ENCODE measurements around the gene NUPR1. TPM values are rescaled to one million over a fixed set of nuclear protein-coding genes. Genes with fewer than 3 reads are reported as not detected.
"Not testable (repeated sequence)": the region's sequence is repeated elsewhere in the genome, so short reads cannot be mapped to it uniquely, and the experiment has no call there.

NUPR1 gene
- polyA plus RNA-seq, 2 of the 4 experiments (the other 2 are of a cell fraction): 29.3 to 47.8 TPM

GRCh38 chr16:28567292-28567691 lies 28.5 kb upstream of the NUPR1 start (continued):
- TF ChIP-seq HES2 (IDR thresholded peaks at IDR 0.05): no peak
- no peak for TF ChIP-seq FOSL2 (IDR thresholded peaks at IDR 0.05)
- TF ChIP-seq FOSL2 (CRISPR knock-in tag; IDR thresholded peaks at IDR 0.05): no peak

- H3K4me3 ChIP-seq; H3K4me2 ChIP-seq; FAIRE-seq; H3K27ac ChIP-seq; ATAC-seq; H3K4me1 ChIP-seq; DNase-seq (ENCODE audit: low read depth in 1 of 2, low spot score in 1 of 2); POLR2A ChIA-PET: not testable (repeated sequence)
- WGBS (ENCODE audit: missing lambda C conversion rate): 91% methylated on average over 4 of the region's 4 CpGs
- CTCF ChIA-PET: interaction anchor here (0.7 kb wide), 1 partner anchor 434 kb away, joined by 3 read pairs; no protein-coding TSS in a partner anchor
- peaks cover 15% of the 10 kb centered on the region; the same call in 2 of the 3 replicates for H3K9me3 ChIP-seq
These were observed 27.6 kb upstream of the NUPR1 start for GRCh38 chr16:28566233-28566925.

- H3K27ac ChIP-seq: no peak overlapping the region
- no peak overlapping the region for H3K4me2 ChIP-seq
- TF ChIP-seq FOSB (CRISPR knock-in tag; IDR thresholded peaks at IDR 0.05) (no peak), CHD2 (IDR thresholded peaks at IDR 0.05; ENCODE audit: low read length, partially characterized antibody) (no peak), SREBF2 (IDR thresholded peaks at IDR 0.05) (no peak), RNF2 (IDR thresholded peaks at IDR 0.05; ENCODE audit: borderline replicate concordance, low read depth) (no peak), FOSL2 (IDR thresholded peaks at IDR 0.05) (no peak), FOSL2 (CRISPR knock-in tag; IDR thresholded peaks at IDR 0.05) (no peak), ATOH8 (CRISPR knock-in tag; IDR thresholded peaks at IDR 0.05; ENCODE audit: low read depth) (no peak), ZFP36 (IDR thresholded peaks at IDR 0.05; ENCODE audit: borderline replicate concordance, partially characterized antibody) (no peak), EHMT2 (IDR thresholded peaks at IDR 0.05; ENCODE audit: low read depth) (no peak), ZNF302 (CRISPR knock-in tag; IDR thresholded peaks at IDR 0.05) (no peak), CEBPB (IDR thresholded peaks at IDR 0.05) (no peak), CTCF (IDR thresholded peaks at IDR 0.05) (no peak), CBX2 (IDR thresholded peaks at IDR 0.05; ENCODE audit: borderline replicate concordance, low read depth) (no peak), NR3C1 (IDR thresholded peaks at IDR 0.05) (no peak), MAFK (IDR thresholded peaks at IDR 0.05; ENCODE audit: partially characterized antibody) (no peak), MAX (IDR thresholded peaks at IDR 0.05) (no peak), ESRRA (IDR thresholded peaks at IDR 0.05; ENCODE audit: borderline replicate concordance, low read length) (no peak), POLR2A (IDR thresholded peaks at IDR 0.05; ENCODE audit: low read length) (no peak)
- no peak for ATAC-seq
- DNase-seq (ENCODE audit: low read depth in 1 of 2, low spot score in 1 of 2): no peak
- ChIA-PET CTCF (interaction anchor here (0.7 kb wide), 1 partner anchor 13 kb away, joined by 3 read pairs; no protein-coding TSS in a partner anchor), POLR2A (interaction anchor here (1.2 kb wide), 1 partner anchor 9 kb away, joined by 6 read pairs; the partner anchor contains the start of gene SGF29)
- FAIRE-seq: no peak
- H3K4me3 ChIP-seq: no peak overlapping the region
- H3K9me3 ChIP-seq: peaks cover 15% of the 10 kb centered on the region; the same call in 2 of the 3 replicates
- WGBS (ENCODE audit: missing lambda C conversion rate): 88% methylated on average over 6 of the region's 6 CpGs
- 0 out of 3 replicates have a peak, but pooled peaks cover 3% of the 10 kb centered on the region for H3K4me1 ChIP-seq
These were observed 24.4 kb upstream of the NUPR1 start for GRCh38 chr16:28563218-28563617.

All from A549 (cell line).